ENCODE data around the gene RADIL. TPM values are rescaled to one million over a fixed set of nuclear protein-coding genes. Genes with fewer than 3 reads are reported as not detected.
"Not testable (repeated sequence)": the region's sequence is repeated elsewhere in the genome, so short reads cannot be mapped to it uniquely, and the experiment has no call there.

RADIL gene
- total RNA-seq, 4 donors from 2014 or later = 4.4 to 11.4 (median 8.8) TPM

GRCh38 chr7:4794591-4795350 lies 88.7 kb downstream of the RADIL start:
- ATAC-seq = no peak
- H3K36me3 ChIP-seq = peaks cover 0 to 23% of the 10 kb centered on the region in 2 donors
- peaks cover 0 to 30% (median 10%) of the 10 kb centered on the region in 3 donors for H3K4me1 ChIP-seq
- no peak overlapping the region for H3K27ac ChIP-seq
- 70 to 93% methylated on average over 2 to 11 of the region's 24 CpGs for WGBS, 2 donors (ENCODE audit: low coverage in 1 of 2)
- no peak overlapping the region for H3K4me3 ChIP-seq
- H3K9me3 ChIP-seq = no peaks in the 10 kb centered on the region
- H3K27me3 ChIP-seq = no peaks in the 10 kb centered on the region
- no peak for TF ChIP-seq POLR2AphosphoS5 (IDR thresholded peaks at IDR 0.05)
- TF ChIP-seq, protein P1, sequence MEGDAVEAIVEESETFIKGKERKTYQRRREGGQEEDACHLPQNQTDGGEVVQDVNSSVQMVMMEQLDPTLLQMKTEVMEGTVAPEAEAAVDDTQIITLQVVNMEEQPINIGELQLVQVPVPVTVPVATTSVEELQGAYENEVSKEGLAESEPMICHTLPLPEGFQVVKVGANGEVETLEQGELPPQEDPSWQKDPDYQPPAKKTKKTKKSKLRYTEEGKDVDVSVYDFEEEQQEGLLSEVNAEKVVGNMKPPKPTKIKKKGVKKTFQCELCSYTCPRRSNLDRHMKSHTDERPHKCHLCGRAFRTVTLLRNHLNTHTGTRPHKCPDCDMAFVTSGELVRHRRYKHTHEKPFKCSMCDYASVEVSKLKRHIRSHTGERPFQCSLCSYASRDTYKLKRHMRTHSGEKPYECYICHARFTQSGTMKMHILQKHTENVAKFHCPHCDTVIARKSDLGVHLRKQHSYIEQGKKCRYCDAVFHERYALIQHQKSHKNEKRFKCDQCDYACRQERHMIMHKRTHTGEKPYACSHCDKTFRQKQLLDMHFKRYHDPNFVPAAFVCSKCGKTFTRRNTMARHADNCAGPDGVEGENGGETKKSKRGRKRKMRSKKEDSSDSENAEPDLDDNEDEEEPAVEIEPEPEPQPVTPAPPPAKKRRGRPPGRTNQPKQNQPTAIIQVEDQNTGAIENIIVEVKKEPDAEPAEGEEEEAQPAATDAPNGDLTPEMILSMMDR (IDR thresholded peaks at IDR 0.05) = no peak
- no peak for TF ChIP-seq POLR2A (IDR thresholded peaks at IDR 0.05)
- no peak for TF ChIP-seq EP300 (IDR thresholded peaks at IDR 0.05)

DNA sequence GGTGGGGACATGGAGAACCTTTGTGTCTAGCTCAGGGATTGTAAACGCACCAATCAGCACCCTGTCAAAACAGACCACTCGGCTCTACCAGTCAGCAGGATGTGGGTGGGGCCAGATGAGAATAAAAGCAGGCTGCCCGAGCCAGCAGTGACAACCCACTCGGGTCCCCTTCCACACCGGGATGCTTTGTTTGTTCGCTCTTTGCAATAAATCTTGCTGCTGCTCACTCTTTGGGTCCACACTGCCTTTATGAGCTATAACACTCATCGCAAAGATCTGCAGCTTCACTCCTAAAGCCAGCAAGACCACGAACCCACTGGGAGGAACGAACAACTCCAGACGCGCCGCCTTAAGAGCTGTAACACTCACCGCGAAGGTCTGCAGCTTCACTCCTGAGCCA lies 89.3 kb downstream of the RADIL start:
- not testable (repeated sequence) for H3K9me3 ChIP-seq, ATAC-seq, H3K27me3 ChIP-seq, H3K27ac ChIP-seq, H3K4me3 ChIP-seq
- peaks cover 0 to 29% of the 10 kb centered on the region in 2 donors for H3K36me3 ChIP-seq
- WGBS, 2 donors (ENCODE audit: low coverage in 1 of 2) = 100% methylated on average over 1 of the region's 14 CpGs; no CpG with 5 or more reads in 1 of the 2 donors
- H3K4me1 ChIP-seq = peaks cover 0 to 28% (median 10%) of the 10 kb centered on the region in 3 donors

DNA sequence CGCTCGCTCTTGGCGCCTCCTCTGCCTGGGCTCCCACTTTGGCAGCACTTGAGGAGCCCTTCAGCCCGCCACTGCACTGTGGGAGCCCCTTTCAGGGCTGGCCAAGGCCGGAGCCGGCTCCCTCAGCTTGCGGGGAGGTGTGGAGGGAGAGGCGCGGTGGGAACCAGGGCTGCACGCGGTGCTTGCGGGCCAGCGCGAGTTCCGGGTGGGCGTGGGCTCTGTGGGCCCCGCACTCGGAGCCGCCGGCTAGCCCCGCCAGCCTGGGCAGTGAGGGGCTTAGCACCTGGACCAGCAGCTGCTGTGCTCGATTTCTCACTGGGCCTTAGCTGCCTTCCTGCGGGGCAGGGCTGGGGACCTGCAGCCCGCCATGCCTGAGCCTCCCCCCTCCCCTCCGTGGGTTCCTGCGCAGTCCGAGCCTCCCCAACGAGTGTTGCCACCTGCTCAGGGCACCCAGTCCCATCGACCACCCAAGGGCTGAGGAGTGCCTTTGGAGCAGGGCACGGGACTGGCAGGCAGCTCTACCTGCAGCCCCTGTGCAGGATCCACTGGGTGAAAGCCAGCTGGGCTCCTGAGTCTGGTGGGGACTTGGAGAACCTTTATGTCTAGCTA lies 90.0 kb downstream of the RADIL start:
- peak overlapping the region in 1 of 4 donors; percentile 69 for H3K27ac ChIP-seq
- not testable (repeated sequence) for H3K9me3 ChIP-seq, H3K27me3 ChIP-seq, ATAC-seq, H3K4me3 ChIP-seq
- 90% methylated on average over 15 of the region's 30 CpGs; no CpG with 5 or more reads in 1 of the 2 donors for WGBS, 2 donors (ENCODE audit: low coverage in 1 of 2)
- H3K4me1 ChIP-seq = peaks cover 0 to 26% (median 9%) of the 10 kb centered on the region in 3 donors
- peaks cover 0 to 36% of the 10 kb centered on the region in 2 donors for H3K36me3 ChIP-seq

- H3K4me3 ChIP-seq = peak overlapping the region; percentile 31 to 59
- peak overlapping the region in 3 of 4 donors; percentile 22 to 84 (median 69) for H3K27ac ChIP-seq
- H3K36me3 ChIP-seq = peaks cover 0 to 44% of the 10 kb centered on the region in 2 donors
- 7% methylated on average over 3 of the region's 47 CpGs; no CpG with 5 or more reads in 1 of the 2 donors for WGBS, 2 donors (ENCODE audit: low coverage in 1 of 2)
- TF ChIP-seq POLR2AphosphoS5 (IDR thresholded peaks at IDR 0.05) (peak; percentile 18), EP300 (IDR thresholded peaks at IDR 0.05) (no peak)
- H3K27me3 ChIP-seq = no peaks in the 10 kb centered on the region
- ATAC-seq = peak; percentile 23
- H3K4me1 ChIP-seq = peaks cover 0 to 20% (median 5%) of the 10 kb centered on the region in 3 donors
- H3K9me3 ChIP-seq = no peaks in the 10 kb centered on the region
These were observed 90.9 kb downstream of the RADIL start for GRCh38 chr7:4792537-4793126.

DNA sequence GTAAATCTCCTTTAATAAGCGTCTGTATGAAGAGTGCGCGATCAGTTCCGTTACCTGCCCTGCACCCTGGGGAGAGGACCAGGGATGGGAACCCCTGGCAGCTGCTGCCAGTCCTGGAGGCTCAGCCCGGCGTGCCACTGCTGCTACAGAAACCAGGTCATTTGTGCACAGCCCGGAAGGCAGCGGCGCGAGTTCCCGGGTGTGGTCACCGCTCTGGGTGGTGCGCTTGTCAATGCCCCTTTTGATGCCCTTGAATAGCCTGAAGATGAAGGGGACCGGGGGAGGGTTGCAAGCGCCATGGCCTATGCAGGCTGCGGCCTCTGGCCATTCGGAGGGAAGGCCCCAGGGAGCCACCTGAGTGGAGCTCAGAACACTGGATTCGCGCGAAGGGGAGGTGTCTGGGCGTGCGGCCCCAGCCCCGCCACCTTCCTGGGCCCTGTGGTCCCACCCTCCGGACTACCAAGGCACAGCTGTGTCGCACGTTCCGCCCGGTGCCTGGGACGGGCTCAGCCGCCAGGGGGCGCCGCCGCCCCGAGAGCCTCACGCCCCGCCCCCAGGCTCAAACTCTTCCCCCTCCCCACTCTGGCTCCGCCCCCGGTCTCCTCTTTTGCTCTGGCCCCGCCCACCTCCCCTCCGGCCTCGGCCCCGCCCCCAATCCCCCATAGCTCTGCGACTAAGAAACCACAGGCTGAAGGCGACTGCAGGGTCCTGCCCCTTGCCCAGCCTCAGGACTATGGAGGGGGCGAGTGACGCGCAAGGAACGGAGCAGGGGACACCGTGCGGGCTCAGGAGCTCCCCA lies 91.6 kb downstream of the RADIL start:
- Histone ChIP-seq H3K27ac (peak overlapping the region in 3 of 4 donors; percentile 22 to 84 (median 69)), H3K36me3 (peaks cover 0 to 51% of the 10 kb centered on the region in 2 donors), H3K4me3 (peak overlapping the region; percentile 31 to 59), H3K9me3 (no peaks in the 10 kb centered on the region), H3K4me1 (peaks cover 0 to 20% (median 5%) of the 10 kb centered on the region in 3 donors), H3K27me3 (no peaks in the 10 kb centered on the region)
- TF ChIP-seq EP300 (IDR thresholded peaks at IDR 0.05) (no peak), POLR2AphosphoS5 (IDR thresholded peaks at IDR 0.05) (no peak), POLR2A (IDR thresholded peaks at IDR 0.05) (no peak)
- TF ChIP-seq, protein P1 (IDR thresholded peaks at IDR 0.05) = peak in 3 of 4 experiments; percentile 69 to 96 (median 69)
- 83% methylated on average over 6 of the region's 50 CpGs; no CpG with 5 or more reads in 1 of the 2 donors for WGBS, 2 donors (ENCODE audit: low coverage in 1 of 2)
- peak; percentile 60 for ATAC-seq

All from gastroesophageal sphincter (tissue), 4 donors.